IPS-NIHi11 (cell line): ENCODE measurements around the gene TMEM239.

ENCODE experiments used
- DNase-seq: peaks from one replicate; pipeline ENCODE4 v3.0.0; 2012; ENCODE audit warnings: mixed read lengths, low spot score

Gene TMEM239

DNA sequence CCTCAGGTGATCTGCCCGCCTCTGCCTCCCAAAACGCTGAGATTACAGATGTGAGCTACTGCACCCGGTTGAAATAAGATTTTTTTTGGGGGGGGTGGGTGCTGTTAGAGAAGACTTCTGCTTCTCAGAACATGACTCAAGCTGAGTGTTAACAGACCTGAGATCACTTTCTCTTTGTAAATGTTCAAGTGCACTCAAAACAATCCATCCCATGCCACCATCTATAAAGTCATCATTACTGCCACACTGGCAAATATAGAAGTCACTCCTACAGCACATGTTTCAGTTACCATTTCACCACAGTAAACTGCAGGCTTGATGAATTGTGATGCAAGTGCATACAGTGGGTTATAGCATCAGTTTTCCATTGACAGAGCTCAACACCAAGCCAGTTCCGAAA, 33.4 kb downstream of the TMEM239 start:
- DNase-seq: no peak

DNA sequence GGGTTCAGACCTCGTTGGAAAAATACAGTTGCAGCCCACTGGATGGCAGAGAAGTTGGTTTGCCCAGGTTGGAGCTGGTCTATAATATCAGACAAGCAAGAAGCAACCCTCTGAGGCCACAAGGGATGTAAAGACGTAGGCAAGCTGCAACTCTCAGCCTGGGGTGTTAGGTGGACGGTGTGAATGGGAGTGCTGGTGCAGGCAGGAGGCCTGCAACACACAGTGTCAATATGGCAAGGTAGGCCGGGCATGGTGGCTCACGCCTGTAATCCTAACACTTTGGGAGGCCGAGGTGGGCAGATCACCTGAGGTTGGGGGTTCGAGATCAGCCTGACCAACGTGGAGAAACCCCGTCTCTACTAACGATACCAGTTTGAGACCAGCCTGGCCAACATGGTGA, 34.9 kb downstream of the TMEM239 start:
- no peak for DNase-seq

DNA sequence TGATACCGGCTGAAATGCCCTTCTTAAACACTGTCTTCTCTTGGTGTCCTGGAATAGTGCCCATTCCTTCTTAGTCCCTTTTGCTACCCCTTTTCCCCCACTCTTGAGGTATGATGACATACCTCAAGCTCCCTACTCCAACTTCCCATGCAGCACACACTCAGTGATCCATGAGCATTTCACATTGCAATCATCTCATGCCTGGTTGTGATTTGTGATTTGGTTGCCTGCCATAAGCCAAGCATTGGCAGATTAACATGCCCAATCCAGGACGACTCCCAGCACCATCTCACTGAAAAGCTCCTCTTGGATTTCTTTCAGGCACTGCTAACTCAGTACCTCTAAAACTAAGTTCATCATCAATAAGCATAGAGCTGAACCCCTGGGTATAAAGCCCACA, 42.4 kb downstream of the TMEM239 start:
- no peak for DNase-seq

GRCh38 chr20:2859330-2860121, 43.4 kb downstream of the TMEM239 start:
- no peak for DNase-seq

DNA sequence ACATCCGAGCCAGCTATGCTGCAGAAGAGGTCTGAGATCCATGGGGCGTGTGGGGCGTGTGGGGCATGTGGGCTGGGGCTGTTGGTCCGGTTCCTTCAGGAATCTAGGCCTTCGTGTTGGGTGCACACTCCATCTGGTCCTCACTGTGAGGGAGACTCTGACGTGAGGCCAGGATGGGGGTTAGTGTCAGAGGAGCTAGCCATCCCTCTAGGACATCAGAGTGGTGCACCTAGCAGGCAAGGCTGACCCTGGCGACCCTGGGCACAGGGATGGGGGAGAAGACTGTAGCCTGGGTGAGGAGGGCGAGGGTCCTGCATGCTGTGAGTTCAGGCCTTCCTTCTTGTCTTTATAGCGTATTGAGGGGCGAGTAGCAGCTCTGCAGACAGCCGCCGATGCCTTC, 48.5 kb downstream of the TMEM239 start:
- no peak for DNase-seq

DNA sequence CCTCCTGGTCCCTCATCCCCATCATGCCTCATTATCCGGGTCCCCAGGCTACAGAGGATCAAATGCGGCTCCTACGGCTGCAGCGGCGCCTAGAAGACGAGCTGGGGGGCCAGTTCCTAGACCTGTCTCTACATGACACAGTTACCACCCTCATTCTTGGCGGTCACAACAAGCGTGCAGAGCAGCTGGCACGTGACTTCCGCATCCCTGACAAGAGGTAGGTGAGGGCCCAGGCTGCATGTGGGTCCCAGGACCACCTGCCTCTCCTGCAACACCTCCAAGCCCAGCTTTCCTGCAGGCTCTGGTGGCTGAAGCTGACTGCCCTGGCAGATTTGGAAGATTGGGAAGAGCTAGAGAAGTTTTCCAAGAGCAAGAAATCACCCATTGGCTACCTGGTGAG, 48.9 kb downstream of the TMEM239 start:
- no peak for DNase-seq

DNA sequence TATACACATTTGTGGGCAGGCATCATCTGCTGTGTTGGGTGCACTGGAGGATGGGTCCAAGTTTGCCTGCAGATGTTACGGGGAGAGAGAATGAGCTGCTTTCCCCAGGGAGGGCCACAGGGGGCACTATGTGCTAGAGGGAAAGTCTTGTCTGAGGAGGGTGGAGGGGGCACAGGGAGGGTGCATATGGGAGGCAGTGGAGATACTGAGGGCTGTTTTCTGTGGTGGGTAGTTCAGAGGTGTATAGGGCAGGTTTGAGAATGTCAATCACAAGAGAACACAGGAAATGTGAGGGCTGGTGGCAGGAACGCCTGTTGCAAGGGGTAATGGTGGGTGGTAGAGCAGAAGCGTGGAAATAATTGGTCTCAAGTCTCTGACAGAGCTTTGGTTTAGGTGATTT, 49.5 kb downstream of the TMEM239 start:
- peak; percentile 44 for DNase-seq

DNA sequence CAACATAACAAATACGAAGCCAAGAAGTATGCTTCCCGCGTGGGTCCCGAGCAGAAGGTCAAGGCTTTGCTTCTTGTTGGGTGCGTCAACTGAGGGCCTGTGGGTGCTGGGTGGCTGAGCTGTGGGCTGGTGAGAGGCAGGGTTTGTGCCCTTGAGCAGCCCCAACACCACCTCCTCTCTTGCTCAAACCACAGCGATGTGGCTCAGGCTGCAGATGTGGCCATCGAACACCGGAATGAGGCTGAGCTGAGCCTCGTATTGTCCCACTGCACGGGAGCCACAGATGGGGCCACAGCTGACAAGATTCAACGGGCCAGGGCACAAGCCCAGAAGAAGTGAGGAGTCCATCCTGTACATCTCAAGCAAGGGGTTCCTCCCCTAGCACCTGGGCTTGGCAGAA, 50.1 kb downstream of the TMEM239 start:
- no peak for DNase-seq

DNA sequence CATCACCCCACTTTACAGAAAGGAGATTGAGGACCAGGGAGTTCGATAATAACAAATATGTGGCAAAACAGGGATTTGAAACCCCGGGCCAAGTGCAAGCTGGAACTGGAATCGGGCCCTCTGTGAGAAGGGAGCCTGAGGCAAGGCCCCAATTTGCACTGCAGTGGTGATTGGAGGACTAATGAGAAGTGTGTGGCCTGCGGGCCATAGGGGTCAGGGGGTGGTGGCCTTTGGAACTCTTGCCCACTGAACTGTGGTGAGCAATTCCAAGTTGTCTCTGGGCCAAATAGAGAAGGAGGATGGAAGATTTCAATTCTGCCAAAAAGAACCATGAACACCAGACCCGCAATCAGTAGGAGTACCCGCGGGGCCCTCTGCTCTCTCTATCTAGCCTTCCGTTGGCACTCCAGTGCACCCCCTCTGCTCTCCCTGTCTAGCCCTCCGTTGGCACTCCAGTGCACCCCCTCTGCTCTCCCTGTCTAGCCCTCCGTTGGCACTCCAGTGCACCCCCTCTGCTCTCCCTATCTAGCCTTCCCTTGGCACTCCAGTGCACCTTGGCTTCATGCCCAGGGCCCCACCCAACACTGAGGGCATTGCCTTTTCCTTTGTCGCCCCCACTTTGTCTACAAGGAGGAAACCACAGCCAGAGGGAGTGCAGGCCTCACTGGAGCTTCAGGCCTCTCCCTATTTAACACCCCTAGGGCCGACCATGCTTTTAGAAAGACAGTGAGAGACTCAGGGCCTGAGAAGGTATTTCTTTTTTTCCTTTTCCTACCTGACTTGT, 51.1 kb downstream of the TMEM239 start:
- DNase-seq: no peak
